Memory B cell (primary cell): ENCODE results near the gene SKA1.
"Not testable (repeated sequence)": the region's sequence is repeated elsewhere in the genome, so short reads cannot be mapped to it uniquely, and the experiment has no call there.

Source experiments
- ATAC-seq: fragments of 150-1000 bp; cut with Tn5 transposase; 2 replicates; pipeline ENCODE4 v1.10.0; 2021; ENCODE audit warnings: low read depth, mild to moderate bottlenecking, moderate library complexity
- DNase-seq, 2 donors: peaks; one replicate each; pipeline ENCODE4 v3.0.0; 2022; ENCODE audit warnings: low spot score in 2 of 2
- H3K27ac Mint-ChIP-seq: one replicate; pipeline ENCODE4 v1.8.0; 2022; ENCODE audit warnings: mild to moderate bottlenecking, moderate library complexity, mixed read lengths
- H3K27me3 Mint-ChIP-seq: one replicate; pipeline ENCODE4 v1.8.0; 2022; ENCODE audit warnings: mixed read lengths
- H3K36me3 Mint-ChIP-seq: one replicate; pipeline ENCODE4 v1.8.0; 2022; ENCODE audit warnings: mild to moderate bottlenecking, mixed read lengths
- H3K4me1 Mint-ChIP-seq: one replicate; pipeline ENCODE4 v1.8.0; 2022; ENCODE audit warnings: mixed read lengths
- H3K4me3 Mint-ChIP-seq: one replicate; pipeline ENCODE4 v1.8.0; 2022; ENCODE audit warnings: mild to moderate bottlenecking, moderate library complexity, mixed read lengths
- H3K9me3 Mint-ChIP-seq: one replicate; pipeline ENCODE4 v1.8.0; 2022; ENCODE audit warnings: mixed read lengths

The SKA1 gene

DNA sequence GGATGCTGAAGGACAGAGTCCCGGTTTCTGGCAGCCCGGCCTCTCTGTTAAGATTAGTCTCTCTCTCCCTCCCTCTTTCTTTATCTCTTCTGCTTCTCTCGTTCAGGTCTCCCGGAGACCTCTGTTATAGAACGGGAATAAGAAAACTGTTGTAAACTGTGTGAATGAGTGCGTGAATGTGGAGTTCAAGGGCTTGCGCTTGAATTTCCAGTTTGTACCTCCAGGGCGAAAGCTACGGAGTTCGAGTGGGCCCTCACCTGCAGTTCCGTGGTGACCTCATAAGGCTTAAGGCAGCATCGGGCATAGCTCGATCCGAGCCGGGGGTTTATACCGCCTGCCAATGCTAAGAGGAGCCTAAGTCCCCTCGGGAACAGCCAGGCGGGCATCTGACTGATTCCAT, 26.4 kb downstream of the SKA1 start:
- H3K36me3 Mint-ChIP-seq, result no peaks in the 10 kb centered on the region
- ATAC-seq (no peak), DNase-seq (no peak)
- H3K27me3 Mint-ChIP-seq, result peaks cover 20% of the 10 kb centered on the region
- H3K4me1 Mint-ChIP-seq, result no peaks in the 10 kb centered on the region
- no peak overlapping the region for H3K27ac Mint-ChIP-seq
- no peak overlapping the region for H3K4me3 Mint-ChIP-seq
- H3K9me3 Mint-ChIP-seq, result no peaks in the 10 kb centered on the region

DNA sequence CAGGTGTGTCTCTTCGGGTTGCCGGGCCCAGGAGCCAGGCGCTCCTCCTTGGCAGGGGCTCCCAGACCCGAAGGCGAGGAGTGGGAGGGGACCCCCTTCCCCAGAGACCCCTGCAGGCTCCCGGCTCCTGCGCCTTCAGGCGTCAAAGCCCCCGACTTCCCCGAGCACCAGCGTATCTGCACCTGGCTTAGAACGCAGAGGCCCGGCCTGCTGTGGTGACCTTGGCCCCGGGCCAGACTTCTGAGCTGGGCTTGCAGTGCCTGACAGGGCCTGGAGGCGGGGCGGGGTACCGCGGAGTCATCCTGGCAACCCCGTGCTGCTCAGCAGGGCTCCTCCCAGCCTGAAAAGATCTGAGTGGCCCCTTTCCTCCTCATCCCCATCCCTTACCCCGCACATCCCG, 27.0 kb downstream of the SKA1 start:
- DNase-seq, result no peak
- Mint-ChIP-seq H3K9me3 (no peaks in the 10 kb centered on the region), H3K27me3 (peaks cover 20% of the 10 kb centered on the region)

DNA sequence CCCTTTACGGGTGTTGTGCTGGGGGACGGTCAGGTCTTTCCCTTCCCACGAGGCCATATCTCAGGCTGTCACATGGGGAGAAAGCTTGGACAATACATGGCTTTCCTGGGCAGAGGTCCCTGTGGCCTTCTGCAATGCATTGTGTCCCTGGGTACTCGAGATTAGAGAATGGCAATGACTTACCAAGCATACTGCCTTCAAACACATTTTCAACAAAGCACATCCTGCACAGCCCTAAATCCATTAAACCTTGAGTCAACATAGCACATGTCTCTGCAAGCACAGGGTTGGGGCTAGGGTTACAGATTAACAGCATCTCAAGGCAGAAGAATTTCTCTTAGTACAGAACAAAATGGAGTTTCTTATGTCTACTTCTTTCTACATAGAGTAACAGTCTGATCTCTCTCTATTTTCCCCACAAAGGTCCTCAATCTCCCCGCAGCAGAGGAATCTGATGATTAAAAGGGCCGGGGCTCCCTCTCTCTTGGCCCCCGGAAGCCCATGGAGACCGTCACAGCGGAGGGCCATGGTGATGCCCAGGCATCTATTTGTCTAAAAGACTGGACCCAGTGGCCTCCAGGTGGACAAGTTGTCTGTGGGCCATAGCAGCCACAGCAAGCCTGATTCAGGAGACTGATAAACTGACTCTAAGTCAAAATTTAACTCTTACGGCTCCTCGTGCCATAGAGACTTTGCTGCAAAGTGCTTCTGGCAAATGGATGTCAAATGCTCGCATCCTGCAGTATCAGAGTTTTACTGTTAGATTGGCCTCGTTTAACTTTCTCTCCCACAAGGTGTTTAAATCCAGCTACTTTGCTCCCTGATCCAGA, 30.1 kb downstream of the SKA1 start:
- H3K4me1 Mint-ChIP-seq, H3K27ac Mint-ChIP-seq, DNase-seq, H3K36me3 Mint-ChIP-seq, H3K9me3 Mint-ChIP-seq, ATAC-seq, H3K4me3 Mint-ChIP-seq: not testable (repeated sequence)
- peaks cover 19% of the 10 kb centered on the region for H3K27me3 Mint-ChIP-seq

More for the DNA sequence above, 27.0 kb downstream of the SKA1 start:
- no peak overlapping the region for H3K27ac Mint-ChIP-seq
- no peak for ATAC-seq
- no peaks in the 10 kb centered on the region for H3K36me3 Mint-ChIP-seq
- H3K4me1 Mint-ChIP-seq, result no peaks in the 10 kb centered on the region
- no peak overlapping the region for H3K4me3 Mint-ChIP-seq

DNA sequence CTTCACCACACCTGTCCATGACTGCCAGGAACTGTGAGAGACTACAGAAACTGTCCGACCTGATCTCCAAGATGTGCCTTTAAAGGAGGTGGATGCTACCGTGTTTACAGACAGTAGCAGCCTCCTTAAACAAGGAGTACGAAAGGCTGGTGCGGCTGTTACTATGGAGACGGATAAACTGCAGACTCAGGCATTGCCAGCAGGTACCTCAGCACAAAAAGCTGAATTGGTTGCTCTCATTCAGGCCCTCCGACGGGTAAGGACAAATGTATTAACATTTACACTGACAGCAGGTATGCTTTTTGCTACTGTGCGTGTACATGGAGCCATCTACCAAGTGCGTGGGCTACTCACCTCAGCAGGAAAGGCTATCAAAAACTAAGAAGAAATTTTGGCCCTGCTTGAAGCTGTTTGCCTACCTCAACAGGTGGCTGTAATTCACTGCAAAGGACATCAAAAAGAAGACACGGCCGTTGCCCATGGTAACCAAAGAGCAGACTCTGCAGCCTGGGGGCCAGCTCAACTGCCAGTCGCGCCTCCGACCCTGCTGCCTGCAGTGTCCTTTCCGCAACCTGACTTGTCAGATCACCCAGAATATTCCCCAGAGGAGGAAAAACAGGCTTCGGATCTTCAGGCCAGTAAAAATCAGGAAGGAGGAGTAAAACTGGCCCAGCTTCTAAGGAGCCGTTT, 30.9 kb downstream of the SKA1 start:
- DNase-seq (no peak), ATAC-seq (no peak)
- no peak overlapping the region for H3K4me3 Mint-ChIP-seq
- no peaks in the 10 kb centered on the region for H3K9me3 Mint-ChIP-seq
- no peaks in the 10 kb centered on the region for H3K36me3 Mint-ChIP-seq
- H3K27ac Mint-ChIP-seq, result no peak overlapping the region
- H3K4me1 Mint-ChIP-seq, result no peaks in the 10 kb centered on the region
- H3K27me3 Mint-ChIP-seq, result peaks cover 21% of the 10 kb centered on the region

DNA sequence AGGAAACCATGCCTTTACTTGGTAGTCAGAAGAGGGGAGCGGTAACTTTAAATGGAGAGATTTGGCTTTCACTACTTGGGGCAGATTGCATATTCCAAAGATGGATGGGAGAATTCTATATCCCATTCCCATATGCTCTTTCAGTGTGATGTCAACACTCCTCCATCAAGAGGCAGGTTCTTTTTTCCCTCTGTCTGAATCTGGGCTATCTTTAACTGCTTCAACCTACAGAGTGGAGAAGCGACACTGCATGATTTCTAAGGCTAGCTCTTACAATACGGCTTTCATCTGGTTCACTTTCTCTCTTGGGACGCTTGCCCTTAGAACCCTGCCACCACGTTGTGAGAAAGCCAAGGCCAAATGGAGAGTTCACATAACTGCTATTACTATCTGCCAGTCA, 34.4 kb downstream of the SKA1 start:
- Mint-ChIP-seq H3K4me3 (no peak overlapping the region), H3K27ac (no peak overlapping the region), H3K27me3 (peaks cover 18% of the 10 kb centered on the region), H3K9me3 (no peaks in the 10 kb centered on the region), H3K4me1 (no peaks in the 10 kb centered on the region), H3K36me3 (no peaks in the 10 kb centered on the region)
- no peak for DNase-seq
- ATAC-seq, result no peak

DNA sequence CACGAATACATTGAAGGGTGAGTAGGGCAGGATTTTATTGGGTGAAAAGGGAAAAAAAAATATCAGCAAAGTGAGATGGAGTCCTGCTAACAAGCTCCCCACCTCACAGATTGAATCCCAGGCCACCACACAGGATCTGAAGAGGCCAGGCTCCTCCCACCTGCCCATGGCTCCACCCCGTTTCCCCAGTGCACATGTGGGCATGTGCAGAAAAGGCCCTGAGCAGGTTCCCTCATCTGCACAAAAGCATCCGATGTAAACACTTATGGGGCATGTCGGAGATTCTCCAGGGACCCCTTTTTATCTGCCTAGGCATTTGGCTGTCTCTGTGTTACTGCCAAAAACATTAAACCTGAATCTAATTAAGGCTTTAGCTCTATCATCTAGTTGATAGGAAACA, 35.2 kb downstream of the SKA1 start:
- Mint-ChIP-seq H3K4me3 (no peak overlapping the region), H3K9me3 (no peaks in the 10 kb centered on the region), H3K27me3 (peaks cover 18% of the 10 kb centered on the region), H3K4me1 (no peaks in the 10 kb centered on the region), H3K27ac (no peak overlapping the region), H3K36me3 (no peaks in the 10 kb centered on the region)
- ATAC-seq (no peak), DNase-seq (no peak)

DNA sequence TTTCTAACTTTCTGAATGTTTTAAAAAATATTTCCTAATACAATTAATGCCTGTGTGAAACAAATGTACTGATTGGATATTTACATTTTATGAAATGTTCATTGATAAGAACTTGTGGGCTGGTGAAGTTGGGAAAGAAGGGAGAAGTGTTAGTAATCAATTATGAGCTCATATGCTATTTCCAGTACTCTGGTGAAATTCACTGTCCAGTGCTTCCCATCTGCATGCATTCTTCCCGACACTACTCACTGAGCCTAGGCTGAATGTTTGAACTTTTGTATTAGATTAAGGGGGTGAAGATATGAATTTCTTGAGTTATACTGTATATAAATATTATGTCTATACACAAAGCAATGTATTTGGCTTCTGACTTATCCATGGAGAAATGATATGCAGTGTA, 36.0 kb downstream of the SKA1 start:
- Mint-ChIP-seq H3K36me3 (no peaks in the 10 kb centered on the region), H3K27ac (no peak overlapping the region), H3K27me3 (peaks cover 14% of the 10 kb centered on the region), H3K9me3 (no peaks in the 10 kb centered on the region), H3K4me1 (no peaks in the 10 kb centered on the region), H3K4me3 (no peak overlapping the region)
- no peak for ATAC-seq
- DNase-seq, result no peak

DNA sequence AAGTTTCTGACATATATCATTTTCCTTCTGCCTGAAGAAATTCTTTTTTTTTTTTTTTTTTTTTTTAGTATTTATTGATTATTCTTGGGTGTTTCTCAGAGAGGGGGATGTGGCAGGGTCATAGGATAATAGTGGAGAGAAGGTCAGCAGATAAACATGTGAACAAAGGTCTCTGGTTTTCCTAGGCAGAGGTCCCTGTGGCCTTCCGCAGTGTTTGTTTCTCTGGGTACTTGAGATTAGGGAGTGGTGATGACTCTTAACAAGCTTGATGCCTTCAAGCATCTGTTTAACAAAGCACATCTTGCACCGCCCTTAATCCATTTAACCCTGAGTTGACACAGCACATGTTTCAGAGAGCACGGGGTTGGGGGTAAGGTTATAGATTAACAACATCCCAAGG, 42.0 kb downstream of the SKA1 start:
- not testable (repeated sequence) for ATAC-seq, H3K36me3 Mint-ChIP-seq

DNA sequence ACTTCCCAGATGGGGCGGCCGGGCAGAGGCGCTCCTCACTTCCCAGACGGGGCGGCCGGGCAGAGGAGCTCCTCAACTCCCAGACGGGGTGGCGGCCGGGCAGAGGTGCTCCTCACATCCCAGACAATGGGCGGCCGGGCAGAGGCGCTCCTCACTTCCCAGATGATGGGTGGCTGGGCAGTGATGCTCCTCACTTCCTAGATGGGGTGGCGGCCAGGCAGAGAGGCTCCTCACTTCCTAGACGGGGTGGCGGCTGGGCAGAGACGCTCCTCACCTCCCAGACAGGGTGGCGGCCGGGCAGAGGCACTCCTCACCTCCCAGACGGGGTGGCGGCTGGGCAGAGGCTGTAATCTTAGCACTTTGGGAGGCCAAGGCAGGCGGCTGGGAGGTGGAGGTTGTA, 42.9 kb downstream of the SKA1 start:
- H3K36me3 Mint-ChIP-seq, H3K27ac Mint-ChIP-seq, H3K27me3 Mint-ChIP-seq, H3K4me1 Mint-ChIP-seq, H3K4me3 Mint-ChIP-seq, DNase-seq, ATAC-seq, H3K9me3 Mint-ChIP-seq: not testable (repeated sequence)

More for the DNA sequence above, 42.0 kb downstream of the SKA1 start:
- H3K27me3 Mint-ChIP-seq, H3K4me1 Mint-ChIP-seq, H3K9me3 Mint-ChIP-seq, H3K4me3 Mint-ChIP-seq, DNase-seq, H3K27ac Mint-ChIP-seq: not testable (repeated sequence)

DNA sequence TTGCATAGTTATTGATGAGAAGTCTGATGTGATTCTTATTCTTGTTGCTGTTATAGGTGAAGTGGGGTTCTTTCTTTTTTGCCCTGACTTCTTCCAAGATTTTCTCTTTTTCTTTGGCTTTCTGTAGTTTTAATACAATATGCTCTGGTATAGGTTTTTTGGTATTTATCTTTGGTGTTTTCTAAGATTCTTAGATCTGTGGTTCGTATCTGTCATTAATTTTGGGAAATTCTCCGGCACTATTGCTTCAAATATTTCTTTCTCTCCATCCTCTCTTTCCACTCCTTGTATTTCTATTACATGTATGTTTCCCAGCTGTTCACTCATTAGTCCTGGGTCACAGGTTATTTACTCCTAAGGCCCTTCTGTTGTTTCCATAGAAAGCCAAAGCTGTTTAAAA, 43.8 kb downstream of the SKA1 start:
- ATAC-seq (no peak), DNase-seq (no peak)
- H3K36me3 Mint-ChIP-seq, result peaks cover 3% of the 10 kb centered on the region
- no peaks in the 10 kb centered on the region for H3K4me1 Mint-ChIP-seq
- H3K27me3 Mint-ChIP-seq, result peaks cover 13% of the 10 kb centered on the region
- peaks cover 9% of the 10 kb centered on the region for H3K9me3 Mint-ChIP-seq
- H3K4me3 Mint-ChIP-seq, result no peak overlapping the region
- H3K27ac Mint-ChIP-seq, result no peak overlapping the region

DNA sequence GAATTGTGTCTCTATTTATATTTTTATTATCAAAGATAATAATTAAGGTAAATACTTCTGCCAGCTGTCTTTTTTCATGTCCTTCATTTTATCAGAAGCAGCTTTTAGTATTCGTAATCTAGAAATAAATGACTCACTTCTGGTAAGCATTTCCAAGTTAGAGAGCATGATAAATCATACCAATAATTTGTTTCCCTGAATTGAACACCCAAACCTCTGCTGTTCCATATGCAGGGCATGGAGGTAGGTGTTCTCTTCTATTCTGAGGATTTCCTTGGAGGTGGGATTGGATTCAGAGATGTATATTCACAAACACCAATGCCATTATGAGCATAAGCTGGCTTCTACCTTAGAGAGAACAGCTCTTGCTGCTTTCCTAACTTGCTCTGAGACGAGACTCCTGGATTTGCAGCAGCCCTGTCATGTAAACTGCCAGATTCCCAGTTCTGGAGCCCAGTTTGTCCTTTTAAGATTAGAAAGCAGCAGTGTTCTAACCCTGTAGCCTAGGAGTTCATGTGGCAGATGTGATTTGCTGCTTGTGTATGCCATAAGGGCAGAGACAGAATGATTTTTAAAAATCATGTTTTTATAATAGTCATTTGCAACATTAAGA, 47.5 kb downstream of the SKA1 start:
- no peaks in the 10 kb centered on the region for H3K4me1 Mint-ChIP-seq
- H3K36me3 Mint-ChIP-seq, result peaks cover 3% of the 10 kb centered on the region
- no peak overlapping the region for H3K4me3 Mint-ChIP-seq
- peaks cover 11% of the 10 kb centered on the region for H3K9me3 Mint-ChIP-seq
- ATAC-seq (no peak), DNase-seq (no peak)
- H3K27me3 Mint-ChIP-seq, result peaks cover 11% of the 10 kb centered on the region
- no peak overlapping the region for H3K27ac Mint-ChIP-seq

DNA sequence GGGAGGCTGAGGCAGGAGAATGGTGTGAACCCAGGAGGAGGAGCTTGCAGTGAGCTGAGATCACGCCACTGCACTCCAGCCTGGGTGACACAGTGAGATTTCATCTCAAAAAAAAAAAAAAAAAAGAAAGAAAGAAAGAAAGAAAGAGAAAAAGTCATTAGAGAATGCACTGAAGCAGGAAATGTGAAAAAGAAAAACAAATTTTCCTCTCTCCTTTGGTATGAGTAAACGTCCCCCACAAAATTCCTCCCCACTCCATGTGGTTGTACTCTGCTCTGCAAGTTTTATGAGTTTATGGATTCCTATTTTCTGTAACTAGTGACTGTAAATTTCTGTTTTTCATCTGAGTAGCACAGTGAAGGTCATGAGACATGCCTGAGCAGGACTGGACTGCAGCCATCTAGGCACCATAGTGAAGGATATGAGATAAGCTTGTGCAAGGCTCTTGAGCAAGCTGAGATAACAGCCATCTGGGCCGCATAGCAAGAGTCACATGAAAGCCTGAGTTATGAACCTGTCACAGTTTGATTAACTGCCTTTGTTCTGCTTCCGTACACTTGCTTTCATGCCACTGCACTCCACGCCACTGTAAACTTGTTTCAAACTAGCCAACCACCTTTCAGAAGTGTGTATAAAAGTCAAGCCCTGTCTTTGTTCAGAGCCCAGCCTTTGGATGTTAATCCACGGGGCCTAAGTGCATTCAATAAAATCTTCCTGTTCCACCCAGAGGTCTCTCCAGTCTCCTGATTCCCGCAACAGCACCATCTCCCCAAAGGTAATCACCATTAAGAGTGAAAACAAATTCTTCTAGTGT, 50.2 kb downstream of the SKA1 start:
- Mint-ChIP-seq H3K4me1 (no peaks in the 10 kb centered on the region), H3K9me3 (peaks cover 2% of the 10 kb centered on the region), H3K27ac (no peak overlapping the region), H3K27me3 (peaks cover 13% of the 10 kb centered on the region), H3K4me3 (no peak overlapping the region), H3K36me3 (no peaks in the 10 kb centered on the region)
- ATAC-seq (no peak), DNase-seq (no peak)

DNA sequence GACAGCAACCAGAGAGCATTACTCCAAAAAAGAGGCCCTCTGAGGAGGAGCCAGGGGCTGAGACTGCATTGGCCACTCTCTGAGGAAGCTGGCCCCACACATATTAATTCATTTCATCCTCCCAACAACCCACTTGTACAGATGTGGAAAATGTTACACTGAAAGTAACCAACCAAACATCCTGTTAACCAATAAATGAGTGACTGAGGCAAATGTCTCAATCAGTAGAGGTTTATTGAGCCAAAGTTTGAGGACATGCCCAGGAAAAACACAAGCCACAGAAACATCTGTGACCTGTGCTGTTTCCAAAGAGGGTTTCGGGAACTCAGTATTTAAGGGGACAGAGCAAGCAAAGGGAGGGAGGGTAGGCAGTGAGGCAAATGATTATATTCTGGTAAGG, 53.0 kb downstream of the SKA1 start:
- Mint-ChIP-seq H3K36me3 (no peaks in the 10 kb centered on the region), H3K27ac (no peak overlapping the region), H3K4me3 (no peak overlapping the region), H3K27me3 (peaks cover 13% of the 10 kb centered on the region), H3K9me3 (peaks cover 2% of the 10 kb centered on the region), H3K4me1 (no peaks in the 10 kb centered on the region)
- DNase-seq (no peak), ATAC-seq (no peak)
